NCI-H2107 treated with DMSO at 0.1 percent for 48 hours (cell line): Measurements from ENCODE around the gene PACC1.
"Not testable (repeated sequence)": the region's sequence is repeated elsewhere in the genome, so short reads cannot be mapped to it uniquely, and the experiment has no call there.

Experiments
- DNase-seq: peaks from one replicate; lab custom pipeline; 2025; ENCODE audit not compliant: unreplicated experiment; lab: John Stamatoyannopoulos, UW

Gene PACC1

GRCh38 chr1:212341090-212341489 is 73.6 kb downstream of the PACC1 start:
- no peak for DNase-seq

GRCh38 chr1:212329105-212329504 is 85.6 kb downstream of the PACC1 start:
- DNase-seq: no peak

- DNase-seq: no peak
Observed at GRCh38 chr1:212328248-212328647, 86.4 kb downstream of the PACC1 start.

GRCh38 chr1:212326541-212326940 is 88.1 kb downstream of the PACC1 start:
- no peak for DNase-seq

- DNase-seq: no peak
Observed at GRCh38 chr1:212323066-212323465, 91.6 kb downstream of the PACC1 start.

GRCh38 chr1:212321031-212321430 is 93.7 kb downstream of the PACC1 start:
- DNase-seq: not testable (repeated sequence)

- no peak for DNase-seq
Observed at GRCh38 chr1:212317916-212318315, 96.8 kb downstream of the PACC1 start.

GRCh38 chr1:212315907-212316306 is 98.8 kb downstream of the PACC1 start:
- DNase-seq: no peak

GRCh38 chr1:212315184-212315583 is 99.5 kb downstream of the PACC1 start:
- no peak for DNase-seq
